GM12878 (cell line): ENCODE results near the gene CYP1A2. TPM values are rescaled to one million over a fixed set of nuclear protein-coding genes. Genes with fewer than 3 reads are reported as not detected.
A peak's percentile ranks its signal among the peaks of the same experiment; 100 is the strongest.

ENCODE experiments used
- BCLAF1 ChIP-seq: fragments of 450-650 bp; IDR thresholded peaks from 2 replicates; pipeline ENCODE4 v1.6.1; 2017; ENCODE audit warnings: antibody characterized with exemption, mild to moderate bottlenecking, moderate library complexity
- CBX3 ChIP-seq: fragments of 200-600 bp; sonication (generic); IDR thresholded peaks from 2 replicates; pipeline ENCODE4 v1.6.1; 2016; ENCODE audit warnings: low read depth, borderline replicate concordance
- EGR1 ChIP-seq, 2 experiments: IDR thresholded peaks; 1 replicate in 1 of 2; 2 replicates in 1 of 2; pipeline ENCODE4 v1.6.1; 2011 to 2012; ENCODE audit warnings: low read depth in 2 of 2, low read length in 2 of 2, borderline replicate concordance in 1 of 2, mild to moderate bottlenecking in 1 of 2, moderate library complexity in 1 of 2
- ELK1 ChIP-seq: IDR thresholded peaks from 2 replicates; pipeline ENCODE4 v1.6.1; 2012; ENCODE audit warnings: low read depth, low read length, improper control_type of control experiment
- GABPA ChIP-seq: IDR thresholded peaks from 2 replicates; pipeline ENCODE4 v1.6.1; 2014; ENCODE audit warnings: antibody characterized with exemption, low read depth, mild to moderate bottlenecking, inconsistent platforms
- GATAD2B ChIP-seq: fragments of 450-650 bp; conservative IDR thresholded peaks from 2 replicates; pipeline ENCODE4 v1.6.1; 2017; ENCODE audit warnings: low read depth, mild to moderate bottlenecking, moderate library complexity
- HDAC6 ChIP-seq: fragments of 200-600 bp; sonication (generic); IDR thresholded peaks from one replicate; pipeline ENCODE4 v1.8.0; 2017; ENCODE audit warnings: antibody characterized with exemption; ENCODE audit not compliant: unreplicated experiment
- KAT2A ChIP-seq: conservative IDR thresholded peaks from 2 replicates; pipeline ENCODE4 v1.6.1; 2011; ENCODE audit warnings: low read depth, low read length; ENCODE audit not compliant: control insufficient read depth
- LARP7 ChIP-seq: fragments of 450-650 bp; IDR thresholded peaks from 2 replicates; pipeline ENCODE4 v1.6.1; 2017; ENCODE audit warnings: mild to moderate bottlenecking
- NFYB ChIP-seq: IDR thresholded peaks from 2 replicates; pipeline ENCODE4 v1.6.1; 2011; ENCODE audit warnings: low read depth, mild to moderate bottlenecking, low read length, improper control_type of control experiment, moderate library complexity; ENCODE audit not compliant: insufficient read depth
- PML ChIP-seq: IDR thresholded peaks from 2 replicates; pipeline ENCODE4 v1.6.1; 2012; ENCODE audit warnings: low read length, inconsistent platforms
- POU2F2 ChIP-seq: IDR thresholded peaks from 3 replicates; pipeline ENCODE4 v1.6.1; 2011; ENCODE audit warnings: low read depth, mild to moderate bottlenecking, low read length, borderline replicate concordance
- PRDM15 ChIP-seq: fragments of 450-650 bp; formaldehyde crosslinking; IDR thresholded peaks from 2 replicates; pipeline ENCODE4 v1.4.0; 2020; ENCODE audit warnings: mild to moderate bottlenecking, moderate library complexity
- REST ChIP-seq: IDR thresholded peaks from 2 replicates; pipeline ENCODE4 v1.6.1; 2012; ENCODE audit warnings: mild to moderate bottlenecking, low read depth, low read length
- RFX5 ChIP-seq: IDR thresholded peaks from 2 replicates; pipeline ENCODE4 v1.6.1; 2011; ENCODE audit warnings: low read depth, low read length, improper control_type of control experiment
- TCF3 ChIP-seq: IDR thresholded peaks from 2 replicates; pipeline ENCODE4 v1.6.1; 2012; ENCODE audit warnings: low read depth, mild to moderate bottlenecking, low read length, borderline replicate concordance; ENCODE audit not compliant: insufficient read depth
- YY1 ChIP-seq: IDR thresholded peaks from 2 replicates; pipeline ENCODE4 v1.6.1; 2011; ENCODE audit warnings: low read depth, mild to moderate bottlenecking, low read length
- polyA plus RNA-seq, 11 experiments: library from polyadenylated mRNA; depleted of rRNA in 4 of 11; unstranded in 6 of 11; stranded (reverse) in 5 of 11; fragments of >200 nt; fragmentation: Nextera tagmentation in 4 of 11; fragmentation: Illumina TruSeq in 1 of 11; extraction: Ambion mirVana in 4 of 11; extraction: Trizol in 1 of 11; gene quantifications; 1 replicate in 1 of 11; 2 replicates in 10 of 11; pipeline versions ENCODE4 v1.2.1 to v1.2.3, GENCODE V29; 2011 to 2016; ENCODE audit warnings: inconsistent platforms in 2 of 11, missing spikeins in 2 of 11, low read depth in 1 of 11
- total RNA-seq, 4 experiments: library from RNA; depleted of rRNA in 3 of 4; stranded (reverse); fragments of >200 nt in 3 of 4; fragmentation: Illumina TruSeq in 1 of 4; extraction: Trizol in 1 of 4; gene quantifications; 2 replicates each; pipeline versions ENCODE4 v1.2.1 to v1.2.3, GENCODE V29; 2013 to 2021

CYP1A2 gene
- total and polyA plus RNA-seq, 10 of the 15 experiments (the other 5 are each of a cell fraction or from before 2014, with no cell fraction given), result 0.03 to 0.09 (median 0.05) TPM; not detected in 7

GRCh38 chr15:74785194-74786032 lies 36.8 kb downstream of the CYP1A2 start (continued):
- TF ChIP-seq PRDM15 (no peak; the same call in 1 of the 2 replicates), YY1 (no peak), ELK1 (peak; percentile 13; the same call in 1 of the 2 replicates), GABPA (no peak), REST (no peak), HDAC6 (no peak), LARP7 (0 out of 2 replicates have a peak, but pooled peaks have one; percentile 30), PML (no peak), GATAD2B (no peak), BCLAF1 (no peak), POU2F2 (0 out of 3 replicates have a peak, but pooled peaks have one; percentile 9), CBX3 (no peak), KAT2A (no peak), TCF3 (no peak), EGR1 (IDR thresholded peaks at IDR 0.05; ENCODE audit: borderline replicate concordance in 1 of 2, low read depth in 2 of 2, low read length in 2 of 2) (no peak), NFYB (peak; percentile 89), RFX5 (no peak)
